Activated T-cell treated with anti-CD3 and anti-CD28 coated beads, Interleukin-2, amount 50 U/mL, for 24 hours (primary cell): Measurements from ENCODE around the gene TMEM214.

Experiments
- DNase-seq: peaks from one replicate; pipeline ENCODE4 v3.0.0-alpha.2; 2020
- H3K27ac Mint-ChIP-seq: 2 replicates; pipeline ENCODE4 v1.8.0; 2020; ENCODE audit warnings: mild to moderate bottlenecking, mixed read lengths
- H3K27me3 Mint-ChIP-seq: 2 replicates; pipeline ENCODE4 v1.8.0; 2020; ENCODE audit warnings: mixed read lengths
- H3K36me3 Mint-ChIP-seq: 2 replicates; pipeline ENCODE4 v1.8.0; 2020; ENCODE audit warnings: low read depth, mixed read lengths
- H3K4me1 Mint-ChIP-seq: 2 replicates; pipeline ENCODE4 v1.8.0; 2020; ENCODE audit warnings: low read depth, mixed read lengths
- H3K4me3 Mint-ChIP-seq: 2 replicates; pipeline ENCODE4 v1.8.0; 2020; ENCODE audit warnings: mild to moderate bottlenecking, moderate library complexity, mixed read lengths
- H3K9me3 Mint-ChIP-seq: 2 replicates; pipeline ENCODE4 v1.8.0; 2020; ENCODE audit warnings: mixed read lengths

Gene TMEM214

DNA sequence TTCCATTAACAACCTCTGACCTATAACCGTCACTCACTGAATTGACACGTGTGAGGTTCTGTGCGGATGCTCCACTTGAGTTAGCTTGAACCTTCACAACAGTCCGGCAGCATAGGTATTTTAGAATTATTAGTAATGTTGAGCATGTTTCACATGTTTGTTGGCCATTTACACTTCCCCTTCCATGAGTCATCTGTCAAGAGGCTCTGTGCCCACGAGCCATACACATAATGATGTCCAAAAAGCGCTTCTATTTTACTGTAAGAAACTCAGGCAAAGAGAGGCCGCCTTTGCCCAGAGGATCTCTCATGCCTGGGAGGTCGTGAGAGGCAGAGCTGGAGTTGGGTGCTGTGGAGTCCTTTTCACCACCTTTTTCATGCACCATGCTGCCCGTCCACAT, 28.9 kb upstream of the TMEM214 start:
- Mint-ChIP-seq H3K4me1 (no peaks in the 10 kb centered on the region), H3K9me3 (no peaks in the 10 kb centered on the region), H3K36me3 (no peaks in the 10 kb centered on the region), H3K4me3 (no peak overlapping the region), H3K27ac (no peak overlapping the region), H3K27me3 (no peaks in the 10 kb centered on the region)
- DNase-seq = no peak

DNA sequence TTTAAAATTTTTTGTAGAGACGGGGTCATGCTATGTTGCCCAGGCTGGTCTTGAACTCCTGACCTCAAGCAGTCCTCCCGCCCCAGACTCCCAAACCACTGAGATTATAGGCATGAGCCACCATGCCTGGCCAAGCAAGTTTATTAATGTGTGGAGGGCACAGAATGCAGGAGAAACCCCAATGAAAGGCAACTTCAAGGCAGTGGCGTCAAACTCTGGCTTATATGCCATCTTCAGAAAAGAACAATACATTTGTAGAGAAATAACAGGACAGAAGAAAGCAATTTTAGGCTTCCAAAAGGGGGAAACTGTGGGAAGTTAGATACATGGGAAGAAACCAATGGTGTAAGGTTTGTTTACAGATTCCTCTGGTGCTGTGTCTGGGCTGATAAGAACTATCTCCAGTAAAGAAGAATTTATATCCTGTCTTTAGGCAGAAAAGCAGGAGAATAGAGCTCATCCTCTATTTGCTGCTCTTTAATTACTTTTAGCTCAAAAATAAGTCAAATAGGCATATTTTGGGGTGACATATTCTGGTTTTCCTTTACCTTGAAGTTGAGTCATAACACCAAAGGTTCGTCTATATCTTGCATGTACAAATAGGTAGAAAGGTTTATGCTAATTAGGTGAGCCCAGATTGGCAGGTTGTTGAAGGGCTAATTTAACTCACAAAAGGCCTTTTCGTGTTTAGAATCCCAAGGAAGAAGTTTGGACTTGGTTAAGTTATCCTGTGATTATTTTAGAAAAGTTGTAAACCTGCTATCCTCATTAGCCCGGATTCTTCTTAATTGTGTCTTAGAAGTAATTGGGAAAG, 26.0 kb upstream of the TMEM214 start:
- DNase-seq = no peak
- Mint-ChIP-seq H3K27me3 (no peaks in the 10 kb centered on the region), H3K27ac (no peak overlapping the region), H3K4me3 (no peak overlapping the region), H3K9me3 (no peaks in the 10 kb centered on the region), H3K36me3 (no peaks in the 10 kb centered on the region), H3K4me1 (peaks cover 3% of the 10 kb centered on the region)

DNA sequence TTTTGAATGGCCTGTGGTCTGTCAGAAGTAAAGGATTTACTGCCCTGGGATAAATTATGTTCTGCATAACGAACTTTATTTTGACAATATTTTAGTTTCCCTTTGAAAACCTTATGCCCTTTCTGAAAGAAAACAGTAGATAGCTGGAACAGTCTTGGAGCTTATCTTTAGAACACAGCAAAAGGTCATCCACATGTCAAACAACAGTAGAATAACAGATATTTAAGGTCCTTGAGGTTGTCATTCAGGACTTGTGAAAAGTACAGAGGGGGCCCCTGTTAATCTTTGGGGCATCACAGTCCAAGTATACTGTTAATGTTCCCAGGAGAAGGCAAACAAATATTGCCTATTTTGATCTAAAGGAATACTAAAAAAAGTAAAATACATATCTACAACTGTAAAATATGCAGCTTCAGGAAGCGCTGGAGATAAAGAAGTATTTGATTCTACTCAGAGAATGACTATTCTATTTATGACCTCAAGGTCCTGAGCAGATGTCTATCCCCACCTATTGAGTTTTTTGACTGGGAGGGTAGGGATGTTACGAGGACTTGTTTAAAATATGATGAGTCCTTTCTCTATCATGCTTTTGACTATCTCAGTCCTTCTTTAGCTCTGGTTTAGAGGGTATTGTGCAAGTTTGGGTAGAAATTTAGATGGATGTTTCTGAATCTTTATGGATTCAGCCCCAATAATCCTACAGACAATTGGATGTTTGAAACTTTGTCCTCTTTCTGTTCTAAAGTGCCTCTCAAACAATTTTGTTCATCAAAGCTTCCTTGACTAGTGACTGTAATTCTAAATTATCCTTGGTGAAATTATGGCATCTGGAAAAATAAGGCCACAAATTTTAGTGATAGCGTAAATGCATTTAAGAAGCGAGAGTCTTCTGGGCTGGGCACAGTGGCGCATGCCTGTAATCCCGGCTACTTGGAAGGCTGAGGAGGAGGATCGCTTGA, 25.1 kb upstream of the TMEM214 start:
- no peaks in the 10 kb centered on the region for H3K36me3 Mint-ChIP-seq
- H3K4me1 Mint-ChIP-seq = peaks cover 3% of the 10 kb centered on the region
- H3K9me3 Mint-ChIP-seq = no peaks in the 10 kb centered on the region
- no peak for DNase-seq
- H3K4me3 Mint-ChIP-seq = no peak overlapping the region
- no peak overlapping the region for H3K27ac Mint-ChIP-seq
- H3K27me3 Mint-ChIP-seq = no peaks in the 10 kb centered on the region

DNA sequence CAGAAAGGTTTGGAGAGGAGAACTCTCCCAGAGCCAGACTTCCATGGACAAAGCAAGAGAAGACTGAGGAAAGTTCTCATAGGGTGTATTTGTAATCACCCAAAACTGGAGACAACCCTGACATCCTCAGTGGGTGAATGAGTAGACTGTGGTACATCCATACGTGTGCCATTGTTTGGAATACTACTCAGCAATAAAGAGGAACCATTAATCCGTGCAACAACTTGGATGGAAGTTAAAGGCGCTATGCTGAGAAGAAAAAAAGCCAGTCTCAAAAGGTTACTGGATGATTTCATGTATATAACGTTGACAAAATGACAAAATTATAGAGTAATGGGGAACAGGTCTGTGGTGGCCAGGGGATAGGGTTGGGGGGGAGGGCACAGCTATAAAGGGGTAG, 24.1 kb upstream of the TMEM214 start:
- DNase-seq = no peak
- Mint-ChIP-seq H3K4me1 (peaks cover 3% of the 10 kb centered on the region), H3K9me3 (no peaks in the 10 kb centered on the region), H3K4me3 (no peak overlapping the region), H3K36me3 (no peaks in the 10 kb centered on the region), H3K27me3 (no peaks in the 10 kb centered on the region), H3K27ac (no peak overlapping the region)

DNA sequence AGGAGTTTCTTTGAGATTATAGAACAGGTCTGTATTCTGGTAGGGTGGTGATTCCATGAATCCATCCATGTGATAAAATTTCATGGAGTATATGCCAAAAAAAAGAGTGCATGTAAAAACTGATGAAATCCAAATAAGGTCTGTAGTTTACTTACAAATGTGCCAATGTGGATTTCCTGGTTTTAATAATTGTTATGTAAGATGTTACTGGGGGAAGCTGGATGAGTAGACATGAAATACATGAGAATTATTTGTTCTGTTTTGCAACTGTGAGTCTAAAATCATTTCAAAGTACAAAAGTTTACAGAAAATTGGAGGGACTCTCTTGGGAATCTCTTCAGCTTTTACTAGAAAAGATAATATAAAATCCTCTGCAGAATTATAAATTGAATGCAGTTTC, 23.7 kb upstream of the TMEM214 start:
- Mint-ChIP-seq H3K4me1 (peaks cover 3% of the 10 kb centered on the region), H3K27me3 (no peaks in the 10 kb centered on the region), H3K4me3 (no peak overlapping the region), H3K27ac (no peak overlapping the region), H3K36me3 (no peaks in the 10 kb centered on the region), H3K9me3 (no peaks in the 10 kb centered on the region)
- DNase-seq = no peak

DNA sequence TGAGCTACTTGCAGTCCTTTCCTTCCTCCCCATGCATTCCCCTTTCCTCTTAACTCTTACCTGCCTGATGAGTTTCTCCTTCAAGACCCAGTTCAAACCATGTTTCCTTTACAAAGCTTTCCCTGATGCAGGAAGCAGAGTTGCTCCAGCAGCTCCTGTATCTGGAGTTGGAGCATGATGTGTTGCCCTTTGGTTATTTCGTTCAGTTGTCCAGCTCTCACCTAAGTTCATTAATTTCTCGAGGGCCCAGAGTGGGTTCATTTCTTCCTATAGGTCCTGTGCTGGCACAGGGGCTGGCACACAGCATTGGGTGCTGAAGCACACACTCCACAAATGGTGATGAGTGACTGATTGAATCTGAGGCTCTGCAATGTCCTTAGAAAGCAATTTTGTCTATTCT, 23.0 kb upstream of the TMEM214 start:
- no peaks in the 10 kb centered on the region for H3K27me3 Mint-ChIP-seq
- no peak overlapping the region for H3K4me3 Mint-ChIP-seq
- H3K36me3 Mint-ChIP-seq = no peaks in the 10 kb centered on the region
- H3K9me3 Mint-ChIP-seq = no peaks in the 10 kb centered on the region
- no peak for DNase-seq
- no peak overlapping the region for H3K27ac Mint-ChIP-seq
- H3K4me1 Mint-ChIP-seq = peaks cover 3% of the 10 kb centered on the region

DNA sequence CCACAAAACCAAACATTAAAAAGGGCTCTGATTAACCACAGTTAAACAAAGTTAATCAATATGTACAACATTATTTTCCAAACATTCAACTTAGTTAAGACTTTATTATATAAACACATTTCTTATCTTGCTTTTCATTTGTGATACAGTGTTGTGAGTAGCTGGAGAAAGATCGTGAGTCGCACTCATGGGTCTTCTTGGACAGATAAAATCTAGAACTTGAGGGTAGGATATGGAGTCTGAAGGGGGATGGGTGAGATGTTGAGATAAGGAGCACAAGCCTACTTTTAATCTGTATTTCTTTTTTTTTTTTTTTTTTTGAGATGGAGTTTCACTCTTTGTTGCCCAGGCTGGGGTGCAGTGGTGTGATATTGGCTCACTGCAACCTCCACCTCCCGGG, 22.6 kb upstream of the TMEM214 start:
- no peak for DNase-seq
- H3K4me1 Mint-ChIP-seq = peaks cover 3% of the 10 kb centered on the region
- H3K27me3 Mint-ChIP-seq = no peaks in the 10 kb centered on the region
- no peaks in the 10 kb centered on the region for H3K9me3 Mint-ChIP-seq
- no peak overlapping the region for H3K4me3 Mint-ChIP-seq
- H3K36me3 Mint-ChIP-seq = no peaks in the 10 kb centered on the region
- H3K27ac Mint-ChIP-seq = no peak overlapping the region

DNA sequence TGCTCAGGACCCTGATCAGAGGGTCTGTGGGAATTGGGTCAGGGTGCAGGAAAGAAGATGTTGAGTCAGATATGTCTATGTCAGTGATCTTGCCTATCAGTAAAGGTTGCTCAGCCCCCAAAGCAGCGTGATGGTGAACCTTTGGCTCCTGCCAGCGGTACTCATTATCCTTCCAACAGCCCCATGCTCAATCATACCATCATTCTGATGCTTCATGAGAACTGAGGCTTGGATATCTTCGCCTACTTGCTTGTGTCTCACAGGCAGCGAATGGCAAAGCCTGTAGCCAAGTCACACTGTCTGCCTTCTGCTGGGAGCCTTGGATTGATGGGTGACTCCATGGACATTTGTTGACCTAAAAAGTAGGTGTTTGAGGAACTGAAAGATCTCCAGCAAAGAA, 19.0 kb upstream of the TMEM214 start:
- Mint-ChIP-seq H3K36me3 (no peaks in the 10 kb centered on the region), H3K9me3 (no peaks in the 10 kb centered on the region), H3K4me1 (peaks cover 6% of the 10 kb centered on the region), H3K4me3 (no peak overlapping the region), H3K27me3 (no peaks in the 10 kb centered on the region), H3K27ac (no peak overlapping the region)
- no peak for DNase-seq

DNA sequence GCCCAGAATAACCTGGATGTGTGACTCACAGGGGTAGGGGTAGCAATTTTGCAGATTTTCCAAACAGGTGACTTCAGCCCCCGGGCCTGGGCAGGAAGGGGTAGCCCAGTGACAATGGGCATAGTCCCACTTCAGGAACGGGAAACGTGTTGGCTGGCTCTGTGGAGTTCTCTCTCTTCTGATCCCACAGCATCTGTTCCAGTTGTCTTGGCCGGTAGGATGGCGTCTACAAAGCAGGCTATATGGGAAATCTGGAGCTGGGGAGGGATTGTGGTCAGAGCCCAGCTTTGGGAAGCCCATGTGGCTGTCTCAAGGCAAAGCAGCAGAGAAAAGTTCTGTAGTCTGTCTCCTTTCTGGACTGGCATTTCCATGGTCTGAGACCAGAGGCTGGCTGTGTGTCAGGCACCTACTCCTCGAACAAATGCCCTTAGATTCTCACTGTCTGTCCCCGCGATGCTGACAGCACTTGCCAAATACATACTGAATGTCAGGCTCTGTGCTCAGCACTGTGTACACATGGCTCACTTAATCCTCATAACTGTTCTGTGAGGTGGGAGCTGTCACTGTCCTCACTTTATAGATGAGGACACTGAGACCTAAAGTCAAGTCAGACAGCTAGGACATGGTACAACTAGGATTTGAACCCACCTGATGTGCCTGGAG, 17.9 kb upstream of the TMEM214 start:
- H3K36me3 Mint-ChIP-seq = no peaks in the 10 kb centered on the region
- peaks cover 6% of the 10 kb centered on the region for H3K4me1 Mint-ChIP-seq
- H3K27ac Mint-ChIP-seq = no peak overlapping the region
- H3K9me3 Mint-ChIP-seq = no peaks in the 10 kb centered on the region
- H3K4me3 Mint-ChIP-seq = no peak overlapping the region
- DNase-seq = no peak
- H3K27me3 Mint-ChIP-seq = no peaks in the 10 kb centered on the region

DNA sequence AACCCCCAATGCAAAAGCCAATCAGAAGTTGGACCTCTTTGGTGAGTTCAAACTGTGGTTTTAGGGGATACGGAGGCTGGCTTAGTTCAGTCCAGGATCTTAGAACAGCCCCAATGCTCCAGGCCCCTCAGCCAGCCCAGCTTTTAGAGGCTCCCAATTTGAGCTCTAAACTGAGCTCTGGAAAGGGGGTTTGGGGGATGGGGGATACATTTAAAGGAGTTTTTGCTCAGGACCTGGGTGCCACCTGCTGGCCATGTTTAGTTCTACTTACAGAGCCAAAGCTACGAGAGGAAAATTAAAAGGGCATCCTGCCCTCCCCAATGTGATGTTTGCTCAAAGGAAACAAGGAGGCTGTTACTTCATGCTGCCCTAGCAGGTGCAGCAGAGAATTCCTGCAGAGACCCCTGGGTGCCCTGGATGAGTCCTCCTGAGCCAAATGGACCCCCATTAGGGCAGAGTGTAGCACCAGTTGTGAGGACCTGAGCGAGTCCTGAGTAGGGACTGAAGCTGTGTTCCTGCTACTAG, 15.9 kb upstream of the TMEM214 start:
- Mint-ChIP-seq H3K36me3 (no peaks in the 10 kb centered on the region), H3K27me3 (no peaks in the 10 kb centered on the region), H3K4me1 (peaks cover 4% of the 10 kb centered on the region), H3K9me3 (no peaks in the 10 kb centered on the region), H3K27ac (no peak overlapping the region), H3K4me3 (no peak overlapping the region)
- DNase-seq = peak; percentile 53

DNA sequence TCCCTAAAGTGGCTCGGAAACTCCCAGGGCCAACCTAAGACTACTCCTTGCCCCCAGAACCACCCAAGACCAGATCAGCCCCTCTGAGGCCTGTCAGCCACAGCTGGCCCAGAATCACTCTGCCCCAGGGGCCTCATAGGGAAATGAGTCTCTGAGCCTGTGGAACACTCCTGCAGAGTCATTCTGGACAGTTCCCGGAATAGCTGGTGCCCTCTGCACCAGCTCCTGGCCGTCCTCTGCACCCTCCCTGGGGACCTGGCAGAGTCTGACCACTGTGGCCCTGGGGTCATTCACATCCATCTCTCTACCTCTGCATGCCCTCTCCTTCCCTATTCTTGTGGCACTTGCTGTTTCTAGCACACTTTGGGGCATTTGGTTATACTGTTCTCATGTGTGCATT, 14.6 kb upstream of the TMEM214 start:
- no peaks in the 10 kb centered on the region for H3K27me3 Mint-ChIP-seq
- H3K9me3 Mint-ChIP-seq = no peaks in the 10 kb centered on the region
- no peak overlapping the region for H3K4me3 Mint-ChIP-seq
- H3K27ac Mint-ChIP-seq = no peak overlapping the region
- H3K36me3 Mint-ChIP-seq = peaks cover 5% of the 10 kb centered on the region
- no peak for DNase-seq
- H3K4me1 Mint-ChIP-seq = peaks cover 4% of the 10 kb centered on the region

DNA sequence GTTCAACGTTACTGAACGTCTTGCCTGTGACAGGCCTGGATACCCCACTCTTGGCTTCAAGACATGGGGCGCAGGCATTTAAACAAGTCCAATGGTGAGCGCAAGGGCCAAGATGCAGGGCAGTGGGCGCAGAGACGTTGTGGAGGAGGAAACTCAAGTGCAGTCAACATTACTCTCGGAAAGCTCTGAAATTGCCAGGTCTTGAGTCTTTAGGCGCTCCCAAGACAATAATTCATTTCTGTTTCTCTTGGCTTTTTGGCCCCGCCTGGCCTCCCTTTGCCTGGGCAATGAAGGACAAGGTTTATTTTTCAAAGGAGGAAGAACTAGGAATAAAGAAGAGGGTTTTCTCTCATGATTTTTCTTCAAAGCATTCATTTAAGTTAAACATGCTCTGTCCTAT, 13.3 kb upstream of the TMEM214 start:
- H3K9me3 Mint-ChIP-seq = no peaks in the 10 kb centered on the region
- no peaks in the 10 kb centered on the region for H3K27me3 Mint-ChIP-seq
- peaks cover 13% of the 10 kb centered on the region for H3K36me3 Mint-ChIP-seq
- peaks cover 4% of the 10 kb centered on the region for H3K4me1 Mint-ChIP-seq
- no peak for DNase-seq
- H3K4me3 Mint-ChIP-seq = no peak overlapping the region
- H3K27ac Mint-ChIP-seq = no peak overlapping the region

DNA sequence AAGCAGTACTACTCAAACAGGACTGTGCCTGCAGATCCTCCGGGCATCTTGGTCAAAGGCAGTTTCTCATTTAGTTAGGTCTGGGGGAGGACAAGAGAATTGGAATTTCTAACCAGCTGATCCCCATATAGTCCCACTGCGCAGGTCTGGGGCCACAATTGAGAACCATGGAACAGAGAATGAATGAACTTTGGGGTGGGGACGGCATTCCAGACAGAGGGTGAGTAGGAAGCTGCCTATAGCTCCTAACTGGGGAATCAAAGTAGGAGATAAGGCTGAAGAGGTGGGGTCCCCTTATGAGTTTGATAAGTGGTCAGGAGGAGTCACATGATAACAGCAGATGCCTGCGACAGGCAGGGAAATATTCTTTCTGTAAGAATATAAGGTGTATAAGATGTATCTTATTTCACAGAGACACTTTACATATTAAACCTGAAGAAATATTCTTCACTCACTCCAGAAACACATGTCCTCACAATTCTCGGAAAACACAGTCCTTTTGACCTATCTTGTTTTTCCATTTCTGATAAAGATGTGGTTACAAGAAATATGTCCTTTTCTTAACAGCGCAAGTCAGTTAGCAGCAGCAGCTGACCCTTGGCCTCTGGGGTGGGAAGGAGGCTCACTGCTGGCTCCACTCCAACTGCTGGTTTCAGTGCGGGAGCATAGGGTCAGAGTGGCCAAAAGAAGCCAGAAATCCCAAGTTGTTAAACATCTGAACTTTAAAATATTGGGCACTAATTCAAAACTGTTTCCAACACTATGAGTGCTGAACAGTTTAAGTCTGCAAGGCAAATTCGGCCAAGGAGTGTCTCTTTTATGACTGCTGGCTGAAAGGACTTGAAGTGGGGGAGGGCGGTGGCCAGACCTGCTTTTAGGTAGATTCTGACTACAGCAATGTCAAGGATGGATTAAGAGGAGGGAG, 12.6 kb upstream of the TMEM214 start:
- H3K4me3 Mint-ChIP-seq = no peak overlapping the region
- H3K4me1 Mint-ChIP-seq = peaks cover 4% of the 10 kb centered on the region
- H3K36me3 Mint-ChIP-seq = peaks cover 15% of the 10 kb centered on the region
- H3K27me3 Mint-ChIP-seq = no peaks in the 10 kb centered on the region
- H3K9me3 Mint-ChIP-seq = no peaks in the 10 kb centered on the region
- no peak for DNase-seq
- H3K27ac Mint-ChIP-seq = no peak overlapping the region
